C4-2B (cell line): ENCODE data around the gene DNAH7.

Source experiments
- H3K27ac ChIP-seq: fragments of 450-650 bp; 2 replicates; pipeline ENCODE4 v1.5.1; 2017
- CTCF ChIP-seq: fragments of 450-650 bp; conservative IDR thresholded peaks from 2 replicates; pipeline ENCODE4 v1.5.1; 2017; ENCODE audit warnings: mild to moderate bottlenecking
- ZFX ChIP-seq: fragments of 450-650 bp; IDR thresholded peaks from 2 replicates; pipeline ENCODE4 v1.6.1; 2017

Gene DNAH7

DNA sequence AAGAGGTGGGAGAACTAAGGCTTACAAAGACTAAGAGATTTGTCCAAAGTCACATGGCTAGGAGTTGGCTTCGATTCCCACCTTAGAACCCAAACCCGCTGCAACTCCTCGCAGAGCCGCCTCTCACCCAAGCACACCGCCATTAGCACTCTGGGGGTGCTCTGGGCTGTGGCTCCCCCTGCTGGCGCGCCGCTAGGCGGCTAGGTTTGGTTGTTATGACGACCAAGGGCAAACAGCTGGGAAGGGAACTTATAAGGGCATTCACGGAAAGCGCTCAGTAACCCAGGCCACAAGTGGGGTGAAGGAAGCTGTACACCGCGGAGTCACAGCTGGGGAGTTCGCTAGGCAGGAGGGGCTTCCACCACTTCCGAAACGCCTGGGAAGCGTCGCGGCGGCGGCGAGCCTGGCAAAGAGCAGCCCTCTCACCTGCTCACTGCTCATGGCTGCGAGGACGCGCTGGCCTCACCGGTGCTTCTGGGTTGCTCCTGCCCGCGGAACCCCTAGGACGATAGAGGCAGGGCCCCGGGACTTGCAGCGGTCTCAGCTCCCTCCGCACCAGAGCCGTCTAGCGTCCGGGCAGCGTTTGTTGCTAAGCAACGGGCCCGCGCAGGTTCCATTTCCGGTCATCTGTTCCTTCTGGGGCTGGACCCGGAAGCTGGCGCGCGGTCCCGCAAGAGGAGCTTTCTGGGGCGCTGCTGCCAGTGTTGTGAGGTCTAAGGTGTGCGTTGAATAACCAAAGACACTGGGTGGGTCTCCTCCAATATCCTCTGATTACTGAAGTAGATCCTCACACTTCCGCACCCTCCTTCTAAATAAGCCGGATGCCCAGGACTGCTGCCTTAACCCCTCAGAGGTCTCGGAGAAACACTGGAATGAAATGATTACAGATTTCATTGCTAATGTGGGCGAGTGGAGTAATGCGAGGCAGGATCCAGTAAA is at the start of gene DNAH7:
DNAH7 (minus strand) TSS at position 567 of the 939 bp plus-strand sequence; CDS start at position 441, 126 bp downstream.
- peak; percentile 81 for TF ChIP-seq CTCF
- no peak for TF ChIP-seq ZFX
- H3K27ac ChIP-seq: peak within 1 kb of the TSS; percentile 51

GRCh38 chr2:196117214-196117705 is 48.6 kb upstream of the DNAH7 start:
- TF ChIP-seq ZFX (no peak), CTCF (no peak)

GRCh38 chr2:196113061-196113974 is 44.7 kb upstream of the DNAH7 start:
- TF ChIP-seq ZFX: no peak
- no peak for TF ChIP-seq CTCF
- H3K27ac ChIP-seq: no peak overlapping the region

More at GRCh38 chr2:196117214-196117705, 48.6 kb upstream of the DNAH7 start:
- no peak overlapping the region for H3K27ac ChIP-seq

DNA sequence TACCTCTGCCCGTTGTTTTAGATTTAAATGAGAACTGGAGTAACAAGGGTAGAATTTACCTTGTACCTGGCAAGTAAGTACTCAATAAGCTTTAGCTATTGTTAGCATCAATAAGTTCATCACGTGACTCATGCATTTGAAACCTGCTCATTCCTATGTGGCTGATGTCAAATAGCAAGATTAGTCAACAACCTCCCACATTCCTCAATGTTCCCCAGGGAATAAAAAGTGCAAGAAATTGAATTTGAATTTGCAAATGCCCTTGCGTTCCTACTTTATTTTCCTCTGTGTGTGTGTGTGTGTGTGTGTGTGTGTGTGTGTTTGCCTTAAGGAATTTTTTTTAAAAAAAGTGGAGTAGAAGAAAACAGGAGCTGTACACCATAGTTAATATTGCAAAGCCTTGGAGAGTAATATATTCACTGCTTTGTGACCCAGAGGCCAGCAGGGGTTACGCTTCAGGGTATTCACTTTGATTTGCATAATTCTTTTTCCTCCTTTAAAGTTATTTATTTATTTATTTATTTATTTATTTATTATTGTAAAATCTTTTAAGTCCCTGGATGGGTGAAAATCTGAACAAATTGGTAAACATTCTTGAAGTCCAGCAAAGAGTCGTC is 43.9 kb upstream of the DNAH7 start:
- no peak overlapping the region for H3K27ac ChIP-seq
- TF ChIP-seq CTCF (no peak), ZFX (no peak)

DNA sequence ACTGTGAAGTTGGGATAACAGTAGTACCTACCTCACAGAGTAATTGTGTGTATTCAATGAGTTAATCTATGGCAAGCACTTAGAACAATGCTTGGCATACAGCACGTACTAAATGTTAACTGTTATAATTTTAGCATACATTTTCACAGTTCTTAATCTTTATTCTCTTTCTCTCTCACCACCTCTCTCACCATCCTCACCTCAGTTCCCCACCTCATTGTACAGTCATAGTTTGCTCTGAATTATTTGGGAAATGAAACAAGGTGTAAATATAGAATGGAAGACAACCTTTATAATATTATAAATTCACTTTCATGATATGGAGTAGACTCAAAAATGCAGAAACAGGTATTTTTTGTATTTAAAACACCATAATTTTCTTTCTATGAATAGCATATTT is 40.0 kb upstream of the DNAH7 start:
- TF ChIP-seq ZFX (no peak), CTCF (no peak)
- no peak overlapping the region for H3K27ac ChIP-seq

GRCh38 chr2:196105951-196106350 is 37.3 kb upstream of the DNAH7 start:
- no peak overlapping the region for H3K27ac ChIP-seq

More at GRCh38 chr2:196105951-196106350, 37.3 kb upstream of the DNAH7 start:
- TF ChIP-seq ZFX (no peak), CTCF (no peak)
